HCT116 (cell line): ENCODE results near the gene PPFIBP1. TPM values are rescaled to one million over a fixed set of nuclear protein-coding genes. Genes with fewer than 3 reads are reported as not detected.
"Not testable (repeated sequence)": the region's sequence is repeated elsewhere in the genome, so short reads cannot be mapped to it uniquely, and the experiment has no call there.

Experiments
- ATAC-seq: fragments of 200-7000 bp; cut with Tn5 transposase; 2 replicates; pipeline ENCODE4 v1.9.1; 2020; ENCODE audit warnings: mild to moderate bottlenecking, moderate library complexity
- BruUV-seq: library from RNA; stranded (reverse); fragments of 400-500 nt; replicated peaks from 2 replicates; lab custom pipeline; 2021; lab: Mats Ljungman, UMichigan
- CTCF ChIA-PET: fragments of 300-600 bp; sonication (Branson Sonifier 250); formaldehyde crosslinking; loops from one replicate; lab custom pipeline; 2021; ENCODE audit warnings: antibody characterized with exemption; lab: Charles Lee
- POLR2A ChIA-PET: fragments of 300-600, 350-600 bp; sonication (Branson Sonifier 250); formaldehyde crosslinking; loops from one replicate; lab custom pipeline; 2021; ENCODE audit warnings: antibody characterized with exemption; lab: Charles Lee
- RAD21 ChIA-PET, 2 experiments: fragments of 300-600 bp; sonication (Branson Sonifier 250); formaldehyde crosslinking; loops; one replicate each; lab custom pipeline; 2023; ENCODE audit warnings: low total read pairs in 2 of 2; ENCODE audit not compliant: uncharacterized antibody in 2 of 2, unreplicated experiment in 2 of 2, low non-redundant PET in 1 of 2; lab: Charles Lee
- DNase-seq: peaks from one replicate; pipeline ENCODE4 v3.0.0-alpha.2; 2010; ENCODE audit warnings: low read depth, low spot score
- H2AFZ ChIP-seq: fragments of 200-600 bp; shearing (Covaris generic), sonication (generic); 2 replicates; pipeline ENCODE4 v1.6.1; 2017; ENCODE audit warnings: low read depth, mixed run types, mixed read lengths, antibody characterized with exemption, low read length; ENCODE audit not compliant: poor library complexity, severe bottlenecking
- H3K27ac ChIP-seq: 2 replicates; pipeline ENCODE4 v1.5.1; 2012; ENCODE audit warnings: low read depth, low read length
- H3K27me3 ChIP-seq: fragments of 200-600 bp; sonication (generic); 2 replicates; pipeline ENCODE4 v1.6.1; 2016; ENCODE audit warnings: mixed run types, low read length, mixed read lengths; ENCODE audit not compliant: insufficient read depth
- H3K36me3 ChIP-seq, 2 experiments: fragments of 200-500 bp in 1 of 2; fragments of 200-600 bp in 1 of 2; sonication (Bioruptor generic) in 1 of 2; sonication (generic) in 1 of 2; 2 replicates each; pipeline versions ENCODE4 v1.5.1 to v1.6.1; 2014 to 2016; ENCODE audit warnings: low read length in 2 of 2, inconsistent platforms in 1 of 2, mixed read lengths in 1 of 2, mixed run types in 1 of 2; ENCODE audit not compliant: insufficient read depth in 2 of 2, control insufficient read depth in 1 of 2
- H3K4me1 ChIP-seq, 2 experiments: fragments of 200-600 bp in 1 of 2; sonication (generic) in 1 of 2; 2 replicates each; pipeline versions ENCODE4 v1.5.1 to v1.6.1; 2012 to 2017; ENCODE audit warnings: low read length in 2 of 2, inconsistent platforms in 1 of 2, mild to moderate bottlenecking in 1 of 2, mixed read lengths in 1 of 2, mixed run types in 1 of 2, moderate library complexity in 1 of 2; ENCODE audit not compliant: insufficient read depth in 2 of 2, control insufficient read depth in 1 of 2
- H3K4me2 ChIP-seq: fragments of 200-600 bp; sonication (generic); 2 replicates; pipeline ENCODE4 v1.6.1; 2017; ENCODE audit warnings: mixed run types, low read length, mixed read lengths
- H3K4me3 ChIP-seq, 2 experiments: fragments of 200-600 bp in 1 of 2; sonication (generic) in 1 of 2; replicated peaks in 1 of 2; 2 replicates each; pipeline ENCODE4 v1.5.1; 2011 to 2016; ENCODE audit warnings: low read length in 2 of 2, control low read depth in 1 of 2, low read depth in 1 of 2, mild to moderate bottlenecking in 1 of 2, mixed read lengths in 1 of 2, mixed run types in 1 of 2
- H3K79me2 ChIP-seq: fragments of 200-600 bp; sonication (generic); 2 replicates; pipeline ENCODE4 v1.6.1; 2017; ENCODE audit warnings: mild to moderate bottlenecking, mixed run types, low read length, moderate library complexity, mixed read lengths; ENCODE audit not compliant: insufficient read depth
- H3K9ac ChIP-seq: fragments of 200-600 bp; sonication (generic); 2 replicates; pipeline ENCODE4 v1.6.1; 2016; ENCODE audit warnings: low read length, mixed read lengths
- H3K9me2 ChIP-seq: fragments of 200-600 bp; sonication (generic), shearing (Covaris generic); 2 replicates; pipeline ENCODE4 v1.6.1; 2017; ENCODE audit warnings: mixed run types, mild to moderate bottlenecking, moderate library complexity; ENCODE audit not compliant: insufficient read depth
- H3K9me3 ChIP-seq, 2 experiments: fragments of 200-500 bp in 1 of 2; fragments of 200-600 bp in 1 of 2; sonication (Bioruptor generic) in 1 of 2; sonication (generic) in 1 of 2; 2 replicates each; pipeline ENCODE4 v1.6.1; 2014 to 2017; ENCODE audit warnings: low read length in 2 of 2, mixed read lengths in 2 of 2, inconsistent platforms in 1 of 2, low read depth in 1 of 2, mild to moderate bottlenecking in 1 of 2, mixed run types in 1 of 2, moderate library complexity in 1 of 2; ENCODE audit not compliant: control insufficient read depth in 1 of 2, insufficient read depth in 1 of 2
- H4K20me1 ChIP-seq: fragments of 200-600 bp; sonication (generic), shearing (Covaris generic); 2 replicates; pipeline ENCODE4 v1.6.1; 2017; ENCODE audit warnings: mixed run types, mild to moderate bottlenecking, moderate library complexity; ENCODE audit not compliant: insufficient read depth
- CTCF ChIP-seq, 3 experiments: fragments of 200-600 bp in 1 of 3; sonication (generic) in 1 of 3; IDR thresholded peaks in 2 of 3; conservative IDR thresholded peaks in 1 of 3; 2 replicates each; pipeline ENCODE4 v1.5.1; 2012 to 2017; ENCODE audit warnings: low read depth in 2 of 3, low read length in 2 of 3, antibody characterized with exemption in 1 of 3, borderline replicate concordance in 1 of 3, control low read depth in 1 of 3, mild to moderate bottlenecking in 1 of 3, mixed read lengths in 1 of 3, mixed run types in 1 of 3, moderate library complexity in 1 of 3; ENCODE audit not compliant: insufficient read depth in 1 of 3
- EGR1 ChIP-seq: IDR thresholded peaks from 2 replicates; pipeline ENCODE4 v1.6.1; 2012; ENCODE audit warnings: low read depth
- MAX ChIP-seq: IDR thresholded peaks from 2 replicates; pipeline ENCODE4 v1.6.1; 2012
- RAD21 ChIP-seq: IDR thresholded peaks from 2 replicates; pipeline ENCODE4 v1.6.1; 2012; ENCODE audit warnings: low read depth, mild to moderate bottlenecking
- REST ChIP-seq: IDR thresholded peaks from 2 replicates; pipeline ENCODE4 v1.6.1; 2012; ENCODE audit warnings: low read depth
- YY1 ChIP-seq: IDR thresholded peaks from 2 replicates; pipeline ENCODE4 v1.6.1; 2011; ENCODE audit warnings: low read length, low read depth, moderate library complexity, mild to moderate bottlenecking; ENCODE audit not compliant: insufficient replicate concordance; ENCODE audit errors: extremely low read depth
- ZNF274 ChIP-seq: fragments of 200-500 bp; sonication (Bioruptor generic); IDR thresholded peaks from 2 replicates; pipeline ENCODE4 v1.6.1; 2014; ENCODE audit warnings: mild to moderate bottlenecking, low read depth, low read length, inconsistent platforms
- intact Hi-C: fragments of 100-400 bp; cut with micrococcal nuclease; formaldehyde crosslinking; loops from 2 replicates; pipeline ENCODE4 v1.10.0; 2022
- total RNA-seq: library from RNA; stranded (reverse); gene quantifications from one replicate; pipeline ENCODE4 v1.2.1, GENCODE V29; 2021; ENCODE audit not compliant: unreplicated experiment

PPFIBP1 gene
- total RNA-seq, 1 experiment from 2014 or later = 102 TPM

- Histone ChIP-seq H3K9me3 (no peaks in the 10 kb centered on the region), H4K20me1 (no peaks in the 10 kb centered on the region), H3K4me1 (peaks cover 0 to 9% of the 10 kb centered on the region in 2 experiments; a peak in 2 of 4 replicates), H3K9me2 (0 out of 2 replicates have a peak, but pooled peaks cover 3% of the 10 kb centered on the region), H2AFZ (no peak overlapping the region), H3K36me3 (no peaks in the 10 kb centered on the region), H3K27ac (no peak overlapping the region), H3K79me2 (peaks cover 31% of the 10 kb centered on the region), H3K4me2 (no peak overlapping the region), H3K4me3 (no peak overlapping the region), H3K27me3 (no peaks in the 10 kb centered on the region), H3K9ac (no peak overlapping the region)
- TF ChIP-seq REST = no peak
- TF ChIP-seq YY1 = no peak
- TF ChIP-seq ZNF274 = no peak
- no peak for TF ChIP-seq MAX
- no peak for TF ChIP-seq CTCF (IDR thresholded peaks at IDR 0.05 in 2 of 3, conservative IDR thresholded peaks at IDR 0.05 in 1 of 3; ENCODE audit: borderline replicate concordance in 1 of 3, insufficient read depth in 1 of 3, low read depth in 2 of 3, low read length in 2 of 3)
- no peak for TF ChIP-seq EGR1
- TF ChIP-seq RAD21 = no peak
- ChIA-PET CTCF (no interaction called here), POLR2A (no interaction called here), RAD21 (no interaction called here)
- intact Hi-C loops = no loop called here
- DNase-seq (no peak), ATAC-seq (no peak)
- no TSS peak for BruUV-seq
Observed at GRCh38 chr12:27589419-27589818, 65.4 kb downstream of the PPFIBP1 start.

GRCh38 chr12:27591698-27592097 lies 67.7 kb downstream of the PPFIBP1 start:
- not testable (repeated sequence) for H3K27ac ChIP-seq

More at GRCh38 chr12:27591698-27592097, 67.7 kb downstream of the PPFIBP1 start:
- H3K9me2 ChIP-seq, intact Hi-C loops, H3K9ac ChIP-seq, H3K36me3 ChIP-seq, BruUV-seq, ATAC-seq, RAD21 ChIA-PET, H4K20me1 ChIP-seq, H2AFZ ChIP-seq, H3K9me3 ChIP-seq, H3K4me1 ChIP-seq, H3K27me3 ChIP-seq, DNase-seq, CTCF ChIA-PET, H3K4me2 ChIP-seq, H3K4me3 ChIP-seq, POLR2A ChIA-PET: not testable (repeated sequence)
- H3K79me2 ChIP-seq = peaks cover 23% of the 10 kb centered on the region
